ENCODE results near the gene SLC38A8.

The SLC38A8 gene

GRCh38 chr16:84042308-84042878 lies at the start of gene SLC38A8:
SLC38A8 (minus strand) TSS chr16:84042795; CDS start chr16:84042157, 638 bp downstream.
- DNase-seq = no peak

- DNase-seq = no peak
Measured at GRCh38 chr16:84091460-84091859, 48.9 kb upstream of the SLC38A8 start.

DNA sequence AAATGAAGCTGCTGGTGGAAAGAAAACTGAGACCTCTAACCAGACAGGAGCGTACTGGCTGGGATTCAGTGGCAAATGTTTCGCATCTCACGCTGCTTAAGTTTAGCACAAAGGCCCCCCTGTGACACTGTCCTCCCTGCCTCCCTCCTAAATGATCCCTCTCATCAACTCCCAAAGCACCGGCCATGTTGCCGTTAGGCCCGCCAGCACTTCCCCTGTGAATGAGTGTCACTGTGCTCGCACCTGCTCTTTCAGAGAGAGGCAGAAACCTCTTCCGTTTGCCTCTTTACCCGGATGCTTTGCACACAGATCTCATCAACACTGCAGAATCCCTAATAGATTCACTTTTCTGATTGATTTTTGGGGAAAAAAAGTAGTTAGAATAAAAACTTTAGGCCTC lies 47.6 kb upstream of the SLC38A8 start:
- no peak for DNase-seq

DNA sequence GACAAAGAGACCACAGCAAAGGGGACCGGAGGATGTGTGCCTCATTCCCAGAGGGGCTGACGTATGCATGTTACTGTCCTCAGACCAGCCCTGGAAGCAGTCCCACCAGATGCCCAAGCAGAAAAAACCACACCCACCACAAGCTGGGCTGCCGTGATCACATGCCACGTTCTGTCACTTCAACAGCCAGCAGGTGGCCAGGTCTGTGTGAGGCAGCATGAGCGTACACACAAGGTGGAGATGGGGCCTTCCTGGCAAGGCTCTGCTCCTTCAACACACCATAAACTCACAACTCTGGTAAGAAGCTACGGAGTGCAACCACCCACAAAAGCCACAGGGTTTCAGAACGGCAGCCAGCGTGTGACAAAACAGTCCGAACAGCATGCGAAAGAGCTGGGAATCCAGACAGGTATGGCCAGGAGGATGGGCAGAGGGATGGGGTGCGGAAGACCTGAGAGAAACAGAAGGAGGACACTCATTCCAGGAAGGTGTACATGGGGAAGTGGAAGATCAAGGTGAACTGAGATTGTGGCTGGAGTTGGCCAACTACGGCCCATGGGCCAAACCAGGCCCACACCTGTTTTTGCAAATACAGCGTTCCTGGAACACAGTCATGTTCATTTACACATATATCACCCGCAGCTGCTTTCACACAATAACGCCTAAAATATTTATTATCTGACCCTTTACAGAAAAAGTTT lies 46.2 kb upstream of the SLC38A8 start:
- no peak for DNase-seq

GRCh38 chr16:84087466-84088151 lies 45.0 kb upstream of the SLC38A8 start:
- no peak for DNase-seq

- DNase-seq = no peak
Measured at GRCh38 chr16:84087001-84087400, 44.4 kb upstream of the SLC38A8 start.

- DNase-seq = no peak
Measured at GRCh38 chr16:84086341-84086740, 43.7 kb upstream of the SLC38A8 start.

GRCh38 chr16:84085773-84086172 lies 43.2 kb upstream of the SLC38A8 start:
- peak; percentile 30 for DNase-seq

DNA sequence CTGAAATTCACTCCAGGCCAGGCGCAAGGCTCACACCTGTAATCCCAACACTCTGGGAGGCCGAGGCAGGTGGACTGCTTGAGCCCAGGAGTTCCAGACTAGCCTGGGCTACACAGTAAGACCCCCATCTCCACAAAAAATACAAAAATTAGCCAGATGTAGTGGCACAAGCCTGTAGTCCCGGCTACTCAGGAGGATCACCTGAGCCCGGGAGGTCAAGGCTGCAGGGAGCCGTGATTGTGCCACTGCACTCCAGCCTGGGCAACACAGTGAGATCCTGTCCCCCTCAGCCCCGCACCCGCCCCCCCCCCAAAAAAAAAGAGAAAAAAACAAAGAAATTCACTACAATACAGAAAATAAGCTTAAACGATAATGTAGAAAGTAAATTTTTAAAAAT lies 42.7 kb upstream of the SLC38A8 start:
- DNase-seq = no peak

DNA sequence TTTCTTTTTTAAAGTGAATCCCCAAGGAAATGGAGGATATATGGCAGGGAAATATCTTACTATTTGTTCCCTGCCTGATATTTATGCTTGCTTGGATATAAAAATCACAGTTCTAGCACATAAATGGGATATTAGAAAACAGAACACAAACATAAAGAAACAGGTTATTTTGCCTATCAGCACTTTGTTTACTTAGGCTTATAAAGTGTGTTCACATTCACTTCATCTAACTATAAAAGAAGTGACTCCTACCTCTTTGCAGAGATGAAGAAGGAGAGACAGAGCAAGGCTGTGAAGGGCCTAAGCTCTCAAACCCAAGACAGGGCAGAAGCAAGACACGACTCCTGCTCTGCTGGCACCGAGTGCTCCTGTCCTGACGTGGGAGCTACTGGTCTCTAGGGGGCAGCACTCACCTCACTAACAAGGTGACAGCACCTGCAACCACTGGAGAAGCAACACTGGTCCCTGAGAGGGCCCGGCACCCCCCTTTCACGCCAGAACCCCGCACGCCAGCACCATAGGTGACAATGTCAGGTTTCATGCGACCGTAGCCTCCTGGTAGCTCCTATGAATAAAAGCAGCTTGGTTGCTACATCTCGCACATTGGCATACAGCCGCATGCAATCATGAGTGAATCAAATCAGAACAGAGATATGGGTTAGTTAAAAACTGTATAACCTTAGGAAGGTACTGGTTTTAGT lies 42.1 kb upstream of the SLC38A8 start:
- no peak for DNase-seq

DNA sequence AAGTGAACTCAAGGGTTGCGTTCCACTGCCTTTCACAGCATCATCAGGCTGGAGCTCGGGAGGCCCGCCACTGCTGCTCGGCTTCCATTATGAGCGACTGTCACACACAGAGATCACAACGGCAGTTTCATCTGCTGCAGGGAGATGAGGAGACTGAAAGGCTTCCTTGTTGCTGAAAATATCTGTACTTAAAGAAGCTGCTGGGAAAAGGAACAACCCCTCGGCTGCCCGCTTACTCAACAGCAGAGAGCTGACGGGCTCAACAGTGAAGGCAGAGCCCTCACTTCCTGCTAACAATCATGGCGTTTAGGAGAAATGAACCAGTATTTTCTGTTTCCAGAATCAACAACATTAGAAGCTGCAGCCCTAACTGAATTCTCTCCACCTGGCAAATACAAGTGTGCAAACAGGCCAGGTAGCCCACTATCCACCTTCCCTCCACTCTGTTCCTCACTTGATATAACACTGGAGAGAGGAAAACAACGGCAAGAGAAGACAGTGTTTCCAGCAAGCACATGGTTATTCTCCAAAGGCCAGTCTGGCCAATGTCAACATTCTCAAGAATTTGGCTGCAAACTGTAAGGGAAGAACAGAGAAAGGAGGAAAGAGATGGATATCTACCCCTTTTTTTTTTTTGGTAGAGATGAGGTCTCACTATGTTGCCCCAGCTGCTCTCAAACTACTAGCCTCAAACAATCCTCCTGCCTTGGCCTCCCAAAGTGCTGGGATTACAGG lies 40.4 kb upstream of the SLC38A8 start:
- DNase-seq = peak; percentile 15

DNA sequence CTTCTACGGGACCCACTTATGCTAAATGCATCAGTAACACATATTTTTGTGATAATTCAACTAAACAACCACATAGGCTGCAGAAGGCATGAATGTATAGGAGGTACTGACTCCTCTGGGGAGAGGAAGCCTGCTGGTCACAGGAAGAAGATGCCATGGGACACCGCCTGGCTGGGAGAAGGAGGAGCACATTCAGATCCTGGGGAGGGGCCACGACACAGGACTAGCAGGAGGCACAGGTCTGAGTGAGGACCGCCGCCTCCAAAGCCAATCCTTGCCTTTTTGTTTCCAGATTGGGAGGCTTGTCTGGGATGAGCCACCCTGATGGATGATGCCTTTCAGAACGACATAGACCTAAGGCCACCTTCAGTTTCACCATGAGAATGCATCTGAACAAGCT lies 39.5 kb upstream of the SLC38A8 start:
- no peak for DNase-seq

DNA sequence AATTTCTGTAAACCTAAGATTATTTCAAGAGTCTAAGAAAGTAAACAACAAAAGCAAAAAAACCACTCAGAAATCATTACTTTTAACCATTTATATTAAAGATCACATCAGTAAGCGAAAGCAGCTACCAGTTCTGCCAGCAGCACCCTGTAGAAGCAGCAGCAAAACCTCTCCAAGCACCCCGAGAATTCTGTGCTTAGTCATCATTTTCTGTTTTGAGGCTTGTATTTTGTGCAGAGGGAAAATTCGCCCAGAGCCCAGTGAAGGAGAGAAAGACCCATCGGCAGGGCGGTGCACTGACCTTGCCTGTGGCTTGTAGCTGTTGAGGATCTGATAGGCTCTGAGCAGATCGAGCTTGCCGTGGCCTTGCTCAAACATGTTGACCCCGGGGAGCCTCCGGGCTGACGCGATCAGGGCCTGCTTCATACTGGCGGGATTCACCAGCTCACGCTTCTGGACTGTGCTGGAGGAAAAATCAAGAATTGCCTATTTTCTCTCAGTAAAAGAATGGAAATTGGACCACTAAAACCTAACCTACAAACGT lies 38.9 kb upstream of the SLC38A8 start:
- no peak for DNase-seq

DNA sequence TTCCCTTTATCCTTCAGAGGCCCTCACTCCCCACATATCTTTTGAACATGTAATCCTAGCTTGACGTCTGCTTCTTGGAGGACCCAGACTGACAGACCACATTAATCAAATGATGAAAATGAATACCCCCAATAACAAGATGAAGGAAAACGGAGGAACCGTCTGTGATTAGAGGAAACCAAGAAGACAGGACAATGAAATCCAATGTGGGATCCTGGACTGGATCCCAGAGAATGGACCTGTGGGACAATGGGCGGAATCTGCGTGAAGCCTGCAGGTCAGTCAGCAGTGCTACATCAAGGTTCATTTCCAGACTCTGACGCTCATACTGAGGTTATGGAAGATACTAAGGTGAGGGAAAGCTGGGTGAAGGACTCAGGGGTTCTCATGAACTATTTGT lies 38.2 kb upstream of the SLC38A8 start:
- DNase-seq = no peak

GRCh38 chr16:84080378-84080777 lies 37.8 kb upstream of the SLC38A8 start:
- DNase-seq = no peak

- DNase-seq = no peak
Measured at GRCh38 chr16:84079664-84080063, 37.1 kb upstream of the SLC38A8 start.

DNA sequence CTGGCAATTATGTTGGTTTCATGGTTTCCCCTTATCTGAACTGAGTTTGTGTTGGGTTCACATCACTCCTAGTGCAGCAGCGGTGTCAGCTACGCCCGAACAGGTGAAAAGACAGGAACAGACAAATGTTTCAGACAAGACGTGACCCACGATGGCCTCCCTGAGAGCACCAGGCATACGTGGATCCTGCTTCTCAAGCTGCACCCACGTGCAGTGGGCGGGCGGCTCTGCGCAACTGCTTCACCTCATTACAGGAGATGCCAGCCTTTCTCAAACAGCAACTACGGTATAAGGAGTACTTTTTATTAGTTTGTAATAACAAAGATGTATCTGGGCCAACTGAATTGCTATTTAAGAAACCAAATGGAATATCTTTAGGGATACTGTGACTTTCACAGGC lies 32.8 kb upstream of the SLC38A8 start:
- no peak for DNase-seq

DNA sequence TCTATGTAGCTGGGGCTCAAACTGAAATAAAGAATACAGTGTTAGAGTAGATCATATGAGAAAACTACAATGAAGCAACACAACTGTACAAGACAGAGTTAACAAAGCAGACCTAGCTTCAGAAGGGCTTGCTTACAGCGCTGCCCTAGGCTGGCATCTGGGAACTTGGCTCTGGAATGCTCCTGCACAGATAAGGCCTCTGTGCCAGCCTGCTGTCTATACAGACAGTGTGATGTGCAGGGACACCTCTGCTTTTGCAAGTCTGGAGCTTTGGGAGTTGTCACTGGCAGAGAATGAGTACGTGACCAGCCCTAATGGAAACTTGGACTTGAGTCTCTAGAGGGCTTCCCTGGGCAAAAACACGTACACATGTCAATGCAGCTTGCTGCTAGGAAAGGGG lies 32.1 kb upstream of the SLC38A8 start:
- no peak for DNase-seq

DNA sequence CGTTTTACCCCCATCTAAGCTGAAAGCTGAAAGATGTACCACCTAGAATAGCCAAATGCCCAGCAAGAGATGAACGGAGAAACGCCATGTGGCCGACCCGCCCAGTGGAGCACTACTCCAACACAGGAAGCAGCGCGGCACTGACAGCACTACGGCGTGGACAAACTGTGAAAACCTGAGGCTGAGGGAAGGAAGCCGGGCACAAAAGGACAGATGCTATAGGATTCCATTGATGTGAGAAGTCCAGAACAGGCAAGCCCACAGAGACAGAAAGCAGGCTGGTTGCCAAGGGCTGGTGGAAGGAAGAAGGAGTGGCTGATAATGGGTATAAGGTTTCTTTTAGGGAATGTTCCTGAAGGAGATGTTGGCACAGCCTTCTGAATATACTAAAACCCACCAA lies 29.4 kb upstream of the SLC38A8 start:
- DNase-seq = no peak

- no peak for DNase-seq
Measured at GRCh38 chr16:84071121-84071520, 28.5 kb upstream of the SLC38A8 start.

- no peak for DNase-seq
Measured at GRCh38 chr16:84069540-84069939, 26.9 kb upstream of the SLC38A8 start.

DNA sequence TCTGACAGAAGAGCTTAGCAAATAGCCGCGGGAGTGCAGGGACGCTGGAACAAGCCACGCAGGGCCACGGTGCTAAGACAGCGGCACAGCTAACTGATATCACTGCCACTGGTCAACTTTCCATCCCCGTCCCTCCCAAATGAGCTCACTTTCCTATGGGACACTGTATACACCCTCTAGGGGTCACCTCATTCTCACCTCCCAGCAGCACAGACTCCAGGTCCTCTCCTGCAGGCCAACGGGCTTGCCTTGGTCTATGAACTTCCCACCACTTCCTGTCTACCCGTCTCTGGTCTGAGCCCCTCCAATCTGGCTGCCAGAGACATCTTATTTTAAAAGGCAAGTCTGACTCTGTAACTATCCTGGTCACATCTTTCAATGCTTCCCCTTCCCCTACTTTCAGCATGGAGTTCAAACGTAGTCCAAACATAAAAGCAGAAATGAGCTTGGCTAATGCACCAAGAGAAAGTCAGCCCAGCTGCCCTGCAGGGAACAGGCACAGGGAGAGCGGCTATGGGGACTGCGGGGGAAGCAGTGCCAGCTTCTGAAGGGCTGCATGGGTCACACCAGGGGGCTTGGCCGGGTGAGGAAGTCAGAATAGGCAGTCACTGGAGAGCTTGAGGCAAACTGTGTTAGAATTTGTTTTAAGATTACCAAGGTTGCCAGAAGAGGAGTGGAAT lies 26.3 kb upstream of the SLC38A8 start:
- DNase-seq = no peak

Data from SIG-M5 (cell line).